Coronary artery (tissue), 2 donors: Measurements from ENCODE around the gene CMAS.

Experiments
- DNase-seq: peaks from one replicate; pipeline ENCODE4 v3.0.0-alpha.2; 2017; ENCODE audit warnings: low spot score
- H3K27ac ChIP-seq, 2 donors: fragments of 200-600 bp; sonication (generic); one replicate each; pipeline ENCODE4 v1.5.1; 2016 to 2019
- H3K4me3 ChIP-seq: fragments of 200-600 bp; sonication (generic); 2 replicates; pipeline ENCODE4 v1.5.1; 2016; ENCODE audit warnings: mild to moderate bottlenecking, moderate library complexity
- CTCF ChIP-seq: fragments of 200-600 bp; sonication (generic); IDR thresholded peaks from one replicate; pipeline ENCODE4 v1.5.1; 2019; ENCODE audit warnings: antibody characterized with exemption

Gene CMAS

DNA sequence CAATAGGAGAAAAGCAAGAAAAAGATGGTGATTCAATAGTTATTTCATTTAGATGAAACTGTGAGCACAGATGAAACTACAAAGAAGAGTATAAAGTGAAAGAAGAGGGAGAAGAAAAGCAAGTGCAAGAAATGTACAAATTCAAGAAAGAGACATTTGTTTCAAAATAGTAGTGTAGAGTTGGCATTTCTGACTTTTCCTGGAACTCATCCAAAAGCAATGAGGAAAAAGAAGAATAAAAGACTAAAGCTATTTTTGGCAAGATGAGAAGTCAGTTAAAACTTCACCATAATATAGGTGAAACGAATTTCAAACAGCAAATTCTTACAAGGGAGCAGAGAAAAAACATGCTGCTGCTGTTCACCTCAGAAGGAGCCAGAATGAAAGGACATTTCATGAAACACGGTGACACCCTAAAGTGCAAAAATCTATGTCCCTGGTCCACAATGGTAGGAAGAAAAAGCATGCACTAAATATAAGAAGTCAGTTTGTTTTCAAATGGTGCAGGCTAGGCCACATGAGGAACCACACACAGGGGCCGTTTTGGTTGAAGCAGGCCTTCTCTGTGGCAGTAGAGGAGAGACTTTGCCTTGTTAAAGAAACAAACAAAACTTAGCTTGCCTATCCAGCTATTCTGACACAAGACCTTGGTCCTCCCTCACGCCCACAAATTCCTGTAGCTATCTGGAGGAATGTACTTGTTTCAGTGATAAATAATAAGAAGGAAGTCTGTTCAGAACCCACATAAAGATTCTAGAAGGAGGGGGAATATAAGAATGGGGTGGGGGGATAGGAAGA, 11.1 kb upstream of the CMAS start:
- Histone ChIP-seq H3K27ac (peak overlapping the region; percentile 44 to 75), H3K4me3 (peak overlapping the region; percentile 21)
- TF ChIP-seq CTCF: no peak
- no peak for DNase-seq

GRCh38 chr12:22037947-22038346, 8.1 kb upstream of the CMAS start:
- DNase-seq: no peak
- Histone ChIP-seq H3K27ac (no peak overlapping the region), H3K4me3 (no peak overlapping the region)
- no peak for TF ChIP-seq CTCF

DNA sequence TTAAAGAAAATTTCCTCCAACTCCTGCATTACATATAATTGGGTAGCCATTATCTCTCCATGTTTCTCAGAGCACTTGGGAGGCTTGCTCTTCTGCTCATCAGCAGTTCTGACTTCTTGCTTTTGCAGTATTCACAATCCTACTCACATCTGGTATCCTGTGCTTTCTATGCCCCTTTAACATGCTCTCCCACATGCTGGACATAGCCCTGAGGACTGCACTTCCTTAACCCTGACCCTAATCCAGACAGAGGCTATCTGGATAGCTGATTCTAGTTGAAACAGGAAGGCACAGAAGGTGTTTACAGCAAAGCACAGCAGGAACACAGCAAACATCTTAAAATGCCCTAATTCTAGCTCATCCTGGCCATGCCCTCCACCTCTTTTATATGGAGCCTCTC, 7.3 kb upstream of the CMAS start:
- no peak for TF ChIP-seq CTCF
- no peak overlapping the region for H3K27ac ChIP-seq
- no peak for DNase-seq
- no peak overlapping the region for H3K4me3 ChIP-seq

- no peak for TF ChIP-seq CTCF
- H3K4me3 ChIP-seq: no peak overlapping the region
- DNase-seq: no peak
These were observed 6.7 kb upstream of the CMAS start for GRCh38 chr12:22039361-22039760.

DNA sequence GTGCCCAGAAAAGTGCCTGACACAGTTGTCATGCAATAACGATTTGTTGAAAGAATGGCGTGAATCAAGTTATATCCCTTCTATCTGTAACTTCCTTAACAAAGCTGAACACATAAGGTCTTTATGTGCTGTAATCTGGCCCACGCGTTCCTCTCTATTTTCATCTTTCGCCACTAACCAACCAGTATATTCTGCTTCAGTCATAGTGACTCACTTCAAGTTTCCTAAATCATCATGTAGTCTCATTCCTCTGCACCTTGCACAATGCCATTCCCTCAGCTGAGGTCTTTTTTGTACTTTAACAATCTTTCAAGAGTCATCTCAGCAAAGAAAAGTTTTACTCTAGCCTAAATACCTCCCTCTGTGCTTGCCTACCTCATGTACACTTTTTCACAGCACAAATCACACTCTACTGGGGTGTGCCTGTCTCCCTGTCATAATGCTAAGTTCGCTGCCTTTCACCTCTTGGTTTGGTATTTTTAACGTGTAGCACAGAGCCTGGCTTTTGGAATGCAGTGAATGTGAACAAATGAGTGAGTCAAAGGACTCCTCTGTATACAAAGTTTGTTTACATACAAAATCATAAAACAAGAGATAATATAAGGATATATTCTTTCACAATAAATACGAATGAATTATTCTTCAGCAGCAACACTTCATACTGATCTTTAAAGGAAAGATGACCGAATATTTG, 2.9 kb upstream of the CMAS start:
- TF ChIP-seq CTCF: no peak
- no peak overlapping the region for H3K27ac ChIP-seq
- DNase-seq: no peak

More at GRCh38 chr12:22039361-22039760, 6.7 kb upstream of the CMAS start:
- H3K27ac ChIP-seq: no peak overlapping the region

DNA sequence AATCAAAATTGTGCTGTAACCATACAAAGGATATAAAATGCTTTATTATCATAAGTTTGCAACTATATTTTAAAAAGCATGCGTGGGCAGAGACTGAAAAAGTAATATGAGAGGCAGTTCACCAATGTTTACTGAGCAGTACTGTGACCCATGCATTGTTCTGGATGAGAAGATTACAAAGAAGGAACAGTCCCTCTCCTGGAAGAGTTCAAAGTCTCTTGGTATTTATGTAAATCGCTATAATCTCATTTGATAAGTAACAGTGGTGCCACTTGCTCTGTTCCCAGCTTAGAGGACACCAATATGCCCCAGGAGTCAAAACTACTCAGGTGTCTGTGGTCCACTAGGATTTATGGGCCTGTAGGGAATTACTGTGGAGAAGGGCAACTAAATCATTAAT, 2.1 kb upstream of the CMAS start:
- TF ChIP-seq CTCF: no peak
- no peak for DNase-seq
- no peak overlapping the region for H3K27ac ChIP-seq

More for the DNA sequence above, 2.9 kb upstream of the CMAS start:
- H3K4me3 ChIP-seq: no peak overlapping the region

GRCh38 chr12:22044391-22044790, 1.6 kb upstream of the CMAS start:
- no peak overlapping the region for H3K4me3 ChIP-seq
- no peak for DNase-seq
- no peak for TF ChIP-seq CTCF
- H3K27ac ChIP-seq: no peak overlapping the region

More for the DNA sequence above, 2.1 kb upstream of the CMAS start:
- no peak overlapping the region for H3K4me3 ChIP-seq
